Measurements from ENCODE around the gene MEX3C. TPM values are rescaled to one million over a fixed set of nuclear protein-coding genes. Genes with fewer than 3 reads are reported as not detected.

MEX3C gene
- total RNA-seq, 1 experiment from 2014 or later, result 45.0 TPM

DNA sequence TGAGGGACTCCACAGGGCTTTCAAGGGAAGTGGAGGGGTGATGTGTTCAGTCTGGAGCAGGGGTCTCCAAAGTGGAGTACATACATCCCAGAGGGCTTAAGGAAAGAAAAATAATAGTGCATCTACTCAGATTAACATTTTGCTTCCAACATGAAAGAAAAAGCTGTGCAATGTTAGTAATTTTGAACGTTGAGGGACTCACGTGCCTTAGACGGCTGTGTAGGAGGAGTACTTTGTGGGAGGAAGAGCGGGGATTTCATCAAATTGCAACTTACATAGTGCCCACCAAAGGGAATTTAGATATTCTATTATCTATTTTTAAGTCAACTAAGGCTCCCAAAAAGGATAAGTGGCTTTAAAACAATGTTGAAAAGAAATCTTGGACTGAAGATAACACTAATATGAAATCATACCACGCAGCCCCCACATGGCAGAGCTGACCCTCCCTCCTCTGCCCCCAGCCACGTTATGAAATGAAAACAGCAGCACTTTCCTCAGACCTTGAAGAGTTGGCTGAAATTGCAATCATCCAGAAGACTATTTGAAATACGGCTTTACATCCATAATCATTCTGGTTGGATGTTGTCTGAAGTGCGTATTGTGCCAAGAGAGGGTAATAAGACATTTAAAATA, 42.9 kb downstream of the MEX3C start:
- Histone ChIP-seq H2AFZ (ENCODE audit: low read depth, low read length, poor library complexity, severe bottlenecking) (no peak overlapping the region), H3K4me1 (ENCODE audit: control insufficient read depth in 1 of 2, insufficient read depth in 2 of 2, low read length in 2 of 2) (peaks cover 0 to 8% of the 10 kb centered on the region in 2 experiments; a peak in 2 of 4 replicates), H3K36me3 (ENCODE audit: control insufficient read depth in 1 of 2, insufficient read depth in 2 of 2, low read length in 2 of 2) (no peaks in the 10 kb centered on the region), H3K27me3 (ENCODE audit: insufficient read depth, low read length) (no peaks in the 10 kb centered on the region), H3K9me3 (ENCODE audit: control insufficient read depth in 1 of 2, insufficient read depth in 1 of 2, low read depth in 1 of 2, low read length in 2 of 2) (no peaks in the 10 kb centered on the region), H3K4me3 (replicated peaks in 1 of 2; ENCODE audit: low read depth in 1 of 2, low read length in 2 of 2) (no peak overlapping the region), H4K20me1 (ENCODE audit: insufficient read depth) (no peaks in the 10 kb centered on the region), H3K79me2 (ENCODE audit: insufficient read depth, low read length) (no peaks in the 10 kb centered on the region), H3K27ac (ENCODE audit: low read depth, low read length) (no peak overlapping the region), H3K9ac (ENCODE audit: low read length) (no peak overlapping the region), H3K4me2 (ENCODE audit: low read length) (no peak overlapping the region), H3K9me2 (ENCODE audit: insufficient read depth) (no peaks in the 10 kb centered on the region)
- no TSS peak for BruUV-seq (replicated peaks)
- RAD21 ChIA-PET (ENCODE audit: low non-redundant PET in 1 of 2, low total read pairs in 2 of 2, uncharacterized antibody in 2 of 2, unreplicated experiment in 2 of 2), result no interaction called here
- DNase-seq (ENCODE audit: low read depth, low spot score) (no peak), ATAC-seq (no peak)
- CTCF ChIA-PET, result no interaction called here
- intact Hi-C loops (cut with micrococcal nuclease), result no loop called here
- no peak for TF ChIP-seq EZH2 (IDR thresholded peaks at IDR 0.05)
- no peak for TF ChIP-seq ZFX (IDR thresholded peaks at IDR 0.05)
- no peak for TF ChIP-seq FOSL1 (IDR thresholded peaks at IDR 0.05; ENCODE audit: low read depth)
- no peak for TF ChIP-seq SIN3A (IDR thresholded peaks at IDR 0.05; ENCODE audit: low read depth)
- no peak for TF ChIP-seq SP1 (IDR thresholded peaks at IDR 0.05; ENCODE audit: low read depth)
- no peak for TF ChIP-seq CBX3 (IDR thresholded peaks at IDR 0.05; ENCODE audit: low read depth)
- no peak for TF ChIP-seq JUND (IDR thresholded peaks at IDR 0.05)
- TF ChIP-seq, protein P1, sequence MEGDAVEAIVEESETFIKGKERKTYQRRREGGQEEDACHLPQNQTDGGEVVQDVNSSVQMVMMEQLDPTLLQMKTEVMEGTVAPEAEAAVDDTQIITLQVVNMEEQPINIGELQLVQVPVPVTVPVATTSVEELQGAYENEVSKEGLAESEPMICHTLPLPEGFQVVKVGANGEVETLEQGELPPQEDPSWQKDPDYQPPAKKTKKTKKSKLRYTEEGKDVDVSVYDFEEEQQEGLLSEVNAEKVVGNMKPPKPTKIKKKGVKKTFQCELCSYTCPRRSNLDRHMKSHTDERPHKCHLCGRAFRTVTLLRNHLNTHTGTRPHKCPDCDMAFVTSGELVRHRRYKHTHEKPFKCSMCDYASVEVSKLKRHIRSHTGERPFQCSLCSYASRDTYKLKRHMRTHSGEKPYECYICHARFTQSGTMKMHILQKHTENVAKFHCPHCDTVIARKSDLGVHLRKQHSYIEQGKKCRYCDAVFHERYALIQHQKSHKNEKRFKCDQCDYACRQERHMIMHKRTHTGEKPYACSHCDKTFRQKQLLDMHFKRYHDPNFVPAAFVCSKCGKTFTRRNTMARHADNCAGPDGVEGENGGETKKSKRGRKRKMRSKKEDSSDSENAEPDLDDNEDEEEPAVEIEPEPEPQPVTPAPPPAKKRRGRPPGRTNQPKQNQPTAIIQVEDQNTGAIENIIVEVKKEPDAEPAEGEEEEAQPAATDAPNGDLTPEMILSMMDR (IDR thresholded peaks at IDR 0.05 in 2 of 3, conservative IDR thresholded peaks at IDR 0.05 in 1 of 3; ENCODE audit: borderline replicate concordance in 1 of 3, insufficient read depth in 1 of 3, low read depth in 2 of 3, low read length in 2 of 3), result no peak
- POLR2A ChIA-PET, result no interaction called here
